GM23248 (cell line): ENCODE measurements around the gene ACAA2.

Source experiments
- EZH2 ChIP-seq: fragments of 200-600 bp; sonication (generic); IDR thresholded peaks from 2 replicates; pipeline ENCODE4 v1.6.1; 2018; ENCODE audit warnings: antibody characterized with exemption, mild to moderate bottlenecking; ENCODE audit not compliant: insufficient read depth, poor library complexity, severe bottlenecking
- EZH2phosphoT487 ChIP-seq: fragments of 200-600 bp; sonication (generic); IDR thresholded peaks from 2 replicates; pipeline ENCODE4 v1.6.1; 2018; ENCODE audit warnings: antibody characterized with exemption, moderate library complexity, mild to moderate bottlenecking, low read depth; ENCODE audit not compliant: insufficient read depth

DNA sequence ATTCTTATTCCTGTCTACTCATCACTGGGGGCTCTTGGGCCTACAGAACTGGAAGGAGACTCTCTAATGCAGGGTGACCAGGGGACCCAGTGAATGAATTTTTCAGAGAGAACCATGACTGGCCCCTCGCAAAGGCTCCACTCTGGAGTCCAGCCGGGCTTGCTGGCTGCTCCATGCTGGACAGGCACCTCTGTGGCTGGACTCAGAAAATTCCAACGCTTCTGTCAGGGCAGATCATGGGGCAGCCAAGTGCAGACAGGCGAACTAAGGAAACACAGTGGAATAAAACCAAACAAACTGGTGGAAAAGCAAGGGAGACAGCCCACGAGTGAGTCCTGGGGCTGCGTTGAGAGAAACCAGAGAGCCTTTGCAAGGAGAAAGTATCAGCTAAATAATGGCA, 57.2 kb downstream of the ACAA2 start:
- no peak for TF ChIP-seq EZH2
- no peak for TF ChIP-seq EZH2phosphoT487
